ENCODE results near the gene B3GNT5.

GRCh38 chr3:183300996-183301562 is 48.0 kb downstream of the B3GNT5 start:
- TF ChIP-seq CTCF (IDR thresholded peaks at IDR 0.05) (no peak), POLR2A (IDR thresholded peaks at IDR 0.05) (no peak)
